ENCODE results near the gene OS9.

- no peak for TF ChIP-seq POLR2A (IDR thresholded peaks at IDR 0.05)
- no peak for TF ChIP-seq CTCF (IDR thresholded peaks at IDR 0.05)
Observed at GRCh38 chr12:57729321-57729844, 35.5 kb downstream of the OS9 start.

Measured in body of pancreas (tissue), 4 donors.